Measurements from ENCODE around the gene SRL.

SRL gene

GRCh38 chr16:4272114-4272956 lies 30.5 kb upstream of the SRL start:
- H3K27ac ChIP-seq (ENCODE audit: low read length), result peak overlapping the region; percentile 37
- no peaks in the 10 kb centered on the region for H3K27me3 ChIP-seq (ENCODE audit: control insufficient read depth in 1 of 2, insufficient read depth in 2 of 2, low read length in 2 of 2)
- H3K4me1 ChIP-seq (ENCODE audit: control insufficient read depth, insufficient read depth, low read length), result peaks cover 19% of the 10 kb centered on the region
- peak overlapping the region; percentile 88 to 92 for H3K4me3 ChIP-seq (ENCODE audit: low read length in 2 of 2)
- no peaks in the 10 kb centered on the region for H3K36me3 ChIP-seq (ENCODE audit: control insufficient read depth in 2 of 2, insufficient read depth in 2 of 2, low read length in 2 of 2)
- H3K9ac ChIP-seq (ENCODE audit: low read length in 2 of 2), result peak overlapping the region in 1 of 2 donors; percentile 42
- H3K9me3 ChIP-seq (ENCODE audit: control insufficient read depth in 2 of 2, low read length in 2 of 2), result no peaks in the 10 kb centered on the region

- no peaks in the 10 kb centered on the region for H3K27me3 ChIP-seq (ENCODE audit: control insufficient read depth in 1 of 2, insufficient read depth in 2 of 2, low read length in 2 of 2)
- no peaks in the 10 kb centered on the region for H3K9me3 ChIP-seq (ENCODE audit: control insufficient read depth in 2 of 2, low read length in 2 of 2)
- H3K36me3 ChIP-seq (ENCODE audit: control insufficient read depth in 2 of 2, insufficient read depth in 2 of 2, low read length in 2 of 2), result no peaks in the 10 kb centered on the region
- peaks cover 19% of the 10 kb centered on the region for H3K4me1 ChIP-seq (ENCODE audit: control insufficient read depth, insufficient read depth, low read length)
- peak overlapping the region; percentile 88 to 92 for H3K4me3 ChIP-seq (ENCODE audit: low read length in 2 of 2)
- peak overlapping the region; percentile 60 for H3K27ac ChIP-seq (ENCODE audit: low read length)
- peak overlapping the region; percentile 62 to 90 for H3K9ac ChIP-seq (ENCODE audit: low read length in 2 of 2)
Observed at GRCh38 chr16:4271176-4272113, 29.6 kb upstream of the SRL start.

- H3K36me3 ChIP-seq (ENCODE audit: control insufficient read depth in 2 of 2, insufficient read depth in 2 of 2, low read length in 2 of 2), result no peaks in the 10 kb centered on the region
- H3K4me1 ChIP-seq (ENCODE audit: control insufficient read depth, insufficient read depth, low read length), result peaks cover 19% of the 10 kb centered on the region
- no peak overlapping the region for H3K9ac ChIP-seq (ENCODE audit: low read length in 2 of 2)
- no peak overlapping the region for H3K27ac ChIP-seq (ENCODE audit: low read length)
- no peaks in the 10 kb centered on the region for H3K27me3 ChIP-seq (ENCODE audit: control insufficient read depth in 1 of 2, insufficient read depth in 2 of 2, low read length in 2 of 2)
- H3K4me3 ChIP-seq (ENCODE audit: low read length in 2 of 2), result peak overlapping the region in 1 of 2 donors; percentile 88
- H3K9me3 ChIP-seq (ENCODE audit: control insufficient read depth in 2 of 2, low read length in 2 of 2), result no peaks in the 10 kb centered on the region
Observed at GRCh38 chr16:4270595-4270994, 28.7 kb upstream of the SRL start.

GRCh38 chr16:4270091-4270490 lies 28.2 kb upstream of the SRL start:
- H3K27me3 ChIP-seq (ENCODE audit: control insufficient read depth in 1 of 2, insufficient read depth in 2 of 2, low read length in 2 of 2), result no peaks in the 10 kb centered on the region
- no peak overlapping the region for H3K27ac ChIP-seq (ENCODE audit: low read length)
- H3K36me3 ChIP-seq (ENCODE audit: control insufficient read depth in 2 of 2, insufficient read depth in 2 of 2, low read length in 2 of 2), result no peaks in the 10 kb centered on the region
- no peak overlapping the region for H3K9ac ChIP-seq (ENCODE audit: low read length in 2 of 2)
- H3K9me3 ChIP-seq (ENCODE audit: control insufficient read depth in 2 of 2, low read length in 2 of 2), result no peaks in the 10 kb centered on the region
- H3K4me3 ChIP-seq (ENCODE audit: low read length in 2 of 2), result no peak overlapping the region
- H3K4me1 ChIP-seq (ENCODE audit: control insufficient read depth, insufficient read depth, low read length), result peaks cover 19% of the 10 kb centered on the region

GRCh38 chr16:4266372-4266771 lies 24.5 kb upstream of the SRL start:
- Histone ChIP-seq H3K4me1 (ENCODE audit: control insufficient read depth, insufficient read depth, low read length) (peaks cover 24% of the 10 kb centered on the region), H3K4me3 (ENCODE audit: low read length in 2 of 2) (no peak overlapping the region), H3K9me3 (ENCODE audit: control insufficient read depth in 2 of 2, low read length in 2 of 2) (no peaks in the 10 kb centered on the region), H3K27ac (ENCODE audit: low read length) (no peak overlapping the region), H3K27me3 (ENCODE audit: control insufficient read depth in 1 of 2, insufficient read depth in 2 of 2, low read length in 2 of 2) (no peaks in the 10 kb centered on the region), H3K9ac (ENCODE audit: low read length in 2 of 2) (no peak overlapping the region), H3K36me3 (ENCODE audit: control insufficient read depth in 2 of 2, insufficient read depth in 2 of 2, low read length in 2 of 2) (peaks cover 2 to 4% of the 10 kb centered on the region in 2 donors)

GRCh38 chr16:4265676-4266075 lies 23.8 kb upstream of the SRL start:
- no peaks in the 10 kb centered on the region for H3K27me3 ChIP-seq (ENCODE audit: control insufficient read depth in 1 of 2, insufficient read depth in 2 of 2, low read length in 2 of 2)
- H3K27ac ChIP-seq (ENCODE audit: low read length), result no peak overlapping the region

GRCh38 chr16:4264546-4264945 lies 22.7 kb upstream of the SRL start:
- no peak overlapping the region for H3K27ac ChIP-seq (ENCODE audit: low read length)
- H3K9ac ChIP-seq (ENCODE audit: low read length in 2 of 2), result no peak overlapping the region
- H3K4me3 ChIP-seq (ENCODE audit: low read length in 2 of 2), result no peak overlapping the region
- H3K9me3 ChIP-seq (ENCODE audit: control insufficient read depth in 2 of 2, low read length in 2 of 2), result no peaks in the 10 kb centered on the region
- peaks cover 2 to 4% of the 10 kb centered on the region in 2 donors for H3K36me3 ChIP-seq (ENCODE audit: control insufficient read depth in 2 of 2, insufficient read depth in 2 of 2, low read length in 2 of 2)
- H3K4me1 ChIP-seq (ENCODE audit: control insufficient read depth, insufficient read depth, low read length), result peaks cover 16% of the 10 kb centered on the region
- no peaks in the 10 kb centered on the region for H3K27me3 ChIP-seq (ENCODE audit: control insufficient read depth in 1 of 2, insufficient read depth in 2 of 2, low read length in 2 of 2)

More at GRCh38 chr16:4265676-4266075, 23.8 kb upstream of the SRL start:
- peaks cover 2 to 4% of the 10 kb centered on the region in 2 donors for H3K36me3 ChIP-seq (ENCODE audit: control insufficient read depth in 2 of 2, insufficient read depth in 2 of 2, low read length in 2 of 2)
- peaks cover 17% of the 10 kb centered on the region for H3K4me1 ChIP-seq (ENCODE audit: control insufficient read depth, insufficient read depth, low read length)
- no peaks in the 10 kb centered on the region for H3K9me3 ChIP-seq (ENCODE audit: control insufficient read depth in 2 of 2, low read length in 2 of 2)
- no peak overlapping the region for H3K9ac ChIP-seq (ENCODE audit: low read length in 2 of 2)
- H3K4me3 ChIP-seq (ENCODE audit: low read length in 2 of 2), result no peak overlapping the region

- H3K36me3 ChIP-seq (ENCODE audit: control insufficient read depth in 2 of 2, insufficient read depth in 2 of 2, low read length in 2 of 2), result peaks cover 2 to 4% of the 10 kb centered on the region in 2 donors
- H3K9me3 ChIP-seq (ENCODE audit: control insufficient read depth in 2 of 2, low read length in 2 of 2), result no peaks in the 10 kb centered on the region
- peak overlapping the region in 1 of 2 donors; percentile 22 for H3K4me3 ChIP-seq (ENCODE audit: low read length in 2 of 2)
- no peak overlapping the region for H3K27ac ChIP-seq (ENCODE audit: low read length)
- no peaks in the 10 kb centered on the region for H3K27me3 ChIP-seq (ENCODE audit: control insufficient read depth in 1 of 2, insufficient read depth in 2 of 2, low read length in 2 of 2)
- no peak overlapping the region for H3K9ac ChIP-seq (ENCODE audit: low read length in 2 of 2)
- H3K4me1 ChIP-seq (ENCODE audit: control insufficient read depth, insufficient read depth, low read length), result peaks cover 16% of the 10 kb centered on the region
Observed at GRCh38 chr16:4263504-4264436, 21.9 kb upstream of the SRL start.

- no peak overlapping the region for H3K27ac ChIP-seq (ENCODE audit: low read length)
- peaks cover 2 to 4% of the 10 kb centered on the region in 2 donors for H3K36me3 ChIP-seq (ENCODE audit: control insufficient read depth in 2 of 2, insufficient read depth in 2 of 2, low read length in 2 of 2)
- no peaks in the 10 kb centered on the region for H3K27me3 ChIP-seq (ENCODE audit: control insufficient read depth in 1 of 2, insufficient read depth in 2 of 2, low read length in 2 of 2)
- H3K4me1 ChIP-seq (ENCODE audit: control insufficient read depth, insufficient read depth, low read length), result peaks cover 16% of the 10 kb centered on the region
- H3K4me3 ChIP-seq (ENCODE audit: low read length in 2 of 2), result no peak overlapping the region
- no peak overlapping the region for H3K9ac ChIP-seq (ENCODE audit: low read length in 2 of 2)
- no peaks in the 10 kb centered on the region for H3K9me3 ChIP-seq (ENCODE audit: control insufficient read depth in 2 of 2, low read length in 2 of 2)
Observed at GRCh38 chr16:4262303-4262835, 20.5 kb upstream of the SRL start.

Measured in stomach smooth muscle (tissue), 2 donors.